Activated CD8-positive, alpha-beta memory T cell treated with anti-CD3 and anti-CD28 coated beads, Interleukin-2, amount 50 U/mL, for 24 hours (primary cell): ENCODE results near the gene DVL1.

ENCODE experiments used
- DNase-seq: peaks from one replicate; pipeline ENCODE4 v3.0.0-alpha.2; 2020; ENCODE audit errors: extremely low read depth

Gene DVL1

GRCh38 chr1:1341549-1342021 lies 7.6 kb downstream of the DVL1 start:
- no peak for DNase-seq

DNA sequence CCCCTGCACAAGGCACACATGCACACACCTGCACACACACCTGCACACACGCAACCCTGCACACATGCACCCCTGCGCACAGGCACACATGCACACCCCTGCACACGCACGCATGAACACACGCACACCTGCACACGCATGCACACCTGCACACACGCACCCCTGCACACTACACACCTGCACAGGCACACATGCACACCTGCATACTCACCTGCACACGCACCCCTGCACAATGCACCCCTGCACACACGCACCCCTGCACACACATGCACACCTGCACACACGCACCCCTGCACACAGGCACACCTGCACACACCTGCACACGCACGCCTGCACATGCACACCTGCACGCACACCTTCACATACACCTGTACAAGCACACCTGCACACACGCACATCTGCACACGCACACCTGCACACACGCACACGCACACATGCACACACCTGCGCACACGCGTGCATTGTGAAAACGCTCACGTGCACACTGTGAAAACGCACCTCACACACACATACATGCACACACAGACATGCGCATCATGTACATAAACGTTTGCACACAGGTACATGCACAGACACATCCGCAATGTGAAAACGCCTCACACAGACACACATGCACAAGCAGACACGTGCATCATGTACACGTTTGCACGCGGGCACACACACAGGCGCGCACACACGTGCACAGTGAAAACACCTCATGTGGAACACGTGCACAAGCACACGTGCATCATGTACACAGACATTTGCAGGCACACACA lies 8.2 kb downstream of the DVL1 start:
- no peak for DNase-seq

GRCh38 chr1:1340185-1340584 lies 9.0 kb downstream of the DVL1 start:
- DNase-seq: no peak

DNA sequence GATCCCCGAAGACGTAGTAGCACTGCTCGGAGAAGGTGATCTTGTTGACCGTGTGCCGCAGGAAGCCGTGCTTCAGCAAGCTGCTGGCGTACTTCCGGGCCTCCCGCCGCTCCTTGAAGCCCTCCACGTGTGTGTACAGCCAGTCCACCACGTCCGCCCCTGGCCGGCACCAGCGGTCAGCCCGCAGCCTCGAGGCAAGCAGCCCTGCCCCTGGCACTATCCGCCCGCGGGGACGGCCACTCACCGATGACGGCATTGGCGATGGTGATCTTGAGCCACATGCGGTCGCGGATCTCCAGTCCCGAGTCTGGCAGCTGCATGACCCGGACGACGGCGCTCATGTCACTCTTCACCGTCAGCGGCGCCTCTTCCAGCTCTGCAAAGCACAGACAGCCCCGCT lies 10.9 kb downstream of the DVL1 start:
- no peak for DNase-seq

GRCh38 chr1:1337793-1338147 lies 11.4 kb downstream of the DVL1 start:
- no peak for DNase-seq

DNA sequence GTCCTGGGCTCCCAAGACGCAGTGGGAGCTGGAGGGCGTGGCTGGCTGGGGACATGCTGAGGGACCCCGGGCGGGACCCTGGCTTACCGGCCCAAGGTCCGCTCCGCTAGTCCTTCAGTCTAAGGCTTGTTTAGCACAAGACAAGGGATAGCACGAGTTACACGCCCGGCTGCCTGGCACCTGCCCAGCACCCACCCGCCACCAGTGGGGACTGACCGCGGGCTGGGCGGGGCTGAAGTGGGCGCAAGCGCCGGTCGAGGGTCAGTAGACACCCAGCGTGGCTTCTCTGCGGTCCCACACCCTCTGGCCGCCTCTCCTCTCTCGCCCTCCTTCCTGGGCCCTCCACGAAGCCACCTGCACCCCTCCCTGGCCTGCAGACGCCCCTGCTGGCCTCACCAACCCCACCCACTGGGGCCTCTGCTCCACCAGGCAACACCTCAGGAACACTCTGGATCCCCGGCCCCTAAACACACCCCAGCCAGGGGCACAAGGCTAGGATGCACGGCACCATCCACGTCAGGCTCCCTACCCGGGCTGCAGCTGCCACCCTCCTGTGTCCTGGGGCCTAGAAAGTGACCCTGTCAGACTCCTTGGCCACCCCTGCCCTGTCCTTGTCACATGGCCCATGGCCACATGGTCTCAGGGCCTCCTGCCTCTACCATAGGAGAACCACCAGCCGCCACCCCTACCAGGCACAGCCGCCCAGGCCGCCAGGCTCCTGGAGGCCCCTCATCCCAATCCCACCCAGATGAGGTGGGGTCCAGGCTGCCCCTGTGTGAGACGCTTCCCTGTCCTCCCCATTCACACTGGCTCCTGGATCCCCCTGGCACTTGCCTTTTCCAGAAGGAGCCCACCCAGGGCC lies 12.1 kb downstream of the DVL1 start:
- no peak for DNase-seq

- DNase-seq: no peak
Observed at GRCh38 chr1:1336446-1336845, 12.8 kb downstream of the DVL1 start.

DNA sequence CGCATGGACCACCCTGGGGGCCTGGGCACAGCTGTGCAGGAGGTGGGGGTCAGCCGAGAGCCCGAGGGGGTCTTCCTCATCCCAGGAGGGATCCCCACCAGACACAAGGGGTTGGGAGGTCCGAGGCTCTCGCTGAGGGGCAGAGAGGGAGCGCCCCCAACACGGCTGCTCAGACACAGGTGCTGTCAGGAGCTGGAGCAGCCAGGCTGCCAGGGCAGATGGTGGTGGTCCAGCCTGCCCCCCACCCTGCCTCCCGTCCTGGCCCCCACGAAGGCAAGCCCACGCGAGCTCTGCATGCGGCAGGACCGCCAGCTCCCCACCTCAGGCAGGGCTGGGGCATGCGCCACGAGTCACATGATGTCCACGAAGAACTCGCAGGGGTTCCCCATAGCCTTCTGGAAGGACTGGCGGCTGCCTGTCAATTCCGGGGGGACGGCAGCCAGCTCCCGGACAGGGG lies 13.4 kb downstream of the DVL1 start:
- no peak for DNase-seq

- no peak for DNase-seq
Observed at GRCh38 chr1:1335283-1335682, 13.9 kb downstream of the DVL1 start.

GRCh38 chr1:1334835-1335234 lies 14.4 kb downstream of the DVL1 start:
- DNase-seq: no peak

GRCh38 chr1:1333551-1334241 lies 15.5 kb downstream of the DVL1 start:
- DNase-seq: no peak

- DNase-seq: no peak
Observed at GRCh38 chr1:1332774-1333480, 16.3 kb downstream of the DVL1 start.

DNA sequence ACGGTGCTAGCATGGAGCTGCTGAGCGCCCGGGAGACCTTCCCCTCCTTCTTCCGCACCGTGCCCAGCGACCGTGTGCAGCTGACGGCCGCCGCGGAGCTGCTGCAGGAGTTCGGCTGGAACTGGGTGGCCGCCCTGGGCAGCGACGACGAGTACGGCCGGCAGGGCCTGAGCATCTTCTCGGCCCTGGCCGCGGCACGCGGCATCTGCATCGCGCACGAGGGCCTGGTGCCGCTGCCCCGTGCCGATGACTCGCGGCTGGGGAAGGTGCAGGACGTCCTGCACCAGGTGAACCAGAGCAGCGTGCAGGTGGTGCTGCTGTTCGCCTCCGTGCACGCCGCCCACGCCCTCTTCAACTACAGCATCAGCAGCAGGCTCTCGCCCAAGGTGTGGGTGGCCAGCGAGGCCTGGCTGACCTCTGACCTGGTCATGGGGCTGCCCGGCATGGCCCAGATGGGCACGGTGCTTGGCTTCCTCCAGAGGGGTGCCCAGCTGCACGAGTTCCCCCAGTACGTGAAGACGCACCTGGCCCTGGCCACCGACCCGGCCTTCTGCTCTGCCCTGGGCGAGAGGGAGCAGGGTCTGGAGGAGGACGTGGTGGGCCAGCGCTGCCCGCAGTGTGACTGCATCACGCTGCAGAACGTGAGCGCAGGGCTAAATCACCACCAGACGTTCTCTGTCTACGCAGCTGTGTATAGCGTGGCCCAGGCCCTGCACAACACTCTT lies 17.0 kb downstream of the DVL1 start:
- no peak for DNase-seq

DNA sequence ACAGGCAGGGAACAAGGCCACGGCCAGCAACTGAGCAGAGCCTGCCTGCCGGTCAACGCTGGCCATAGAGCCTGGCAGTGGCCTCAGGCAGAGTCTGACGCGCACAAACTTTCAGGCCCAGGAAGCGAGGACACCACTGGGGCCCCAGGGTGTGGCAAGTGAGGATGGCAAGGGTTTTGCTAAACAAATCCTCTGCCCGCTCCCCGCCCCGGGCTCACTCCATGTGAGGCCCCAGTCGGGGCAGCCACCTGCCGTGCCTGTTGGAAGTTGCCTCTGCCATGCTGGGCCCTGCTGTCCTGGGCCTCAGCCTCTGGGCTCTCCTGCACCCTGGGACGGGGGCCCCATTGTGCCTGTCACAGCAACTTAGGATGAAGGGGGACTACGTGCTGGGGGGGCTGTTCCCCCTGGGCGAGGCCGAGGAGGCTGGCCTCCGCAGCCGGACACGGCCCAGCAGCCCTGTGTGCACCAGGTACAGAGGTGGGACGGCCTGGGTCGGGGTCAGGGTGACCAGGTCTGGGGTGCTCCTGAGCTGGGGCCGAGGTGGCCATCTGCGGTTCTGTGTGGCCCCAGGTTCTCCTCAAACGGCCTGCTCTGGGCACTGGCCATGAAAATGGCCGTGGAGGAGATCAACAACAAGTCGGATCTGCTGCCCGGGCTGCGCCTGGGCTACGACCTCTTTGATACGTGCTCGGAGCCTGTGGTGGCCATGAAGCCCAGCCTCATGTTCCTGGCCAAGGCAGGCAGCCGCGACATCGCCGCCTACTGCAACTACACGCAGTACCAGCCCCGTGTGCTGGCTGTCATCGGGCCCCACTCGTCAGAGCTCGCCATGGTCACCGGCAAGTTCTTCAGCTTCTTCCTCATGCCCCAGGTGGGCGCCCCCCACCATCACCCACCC lies 17.9 kb downstream of the DVL1 start, which contains the start of gene TAS1R3:
TSS of gene TAS1R3 (plus strand) at position 213 of the 898 bp plus-strand sequence. CDS start at position 279, 66 bp downstream.
- no peak for DNase-seq

DNA sequence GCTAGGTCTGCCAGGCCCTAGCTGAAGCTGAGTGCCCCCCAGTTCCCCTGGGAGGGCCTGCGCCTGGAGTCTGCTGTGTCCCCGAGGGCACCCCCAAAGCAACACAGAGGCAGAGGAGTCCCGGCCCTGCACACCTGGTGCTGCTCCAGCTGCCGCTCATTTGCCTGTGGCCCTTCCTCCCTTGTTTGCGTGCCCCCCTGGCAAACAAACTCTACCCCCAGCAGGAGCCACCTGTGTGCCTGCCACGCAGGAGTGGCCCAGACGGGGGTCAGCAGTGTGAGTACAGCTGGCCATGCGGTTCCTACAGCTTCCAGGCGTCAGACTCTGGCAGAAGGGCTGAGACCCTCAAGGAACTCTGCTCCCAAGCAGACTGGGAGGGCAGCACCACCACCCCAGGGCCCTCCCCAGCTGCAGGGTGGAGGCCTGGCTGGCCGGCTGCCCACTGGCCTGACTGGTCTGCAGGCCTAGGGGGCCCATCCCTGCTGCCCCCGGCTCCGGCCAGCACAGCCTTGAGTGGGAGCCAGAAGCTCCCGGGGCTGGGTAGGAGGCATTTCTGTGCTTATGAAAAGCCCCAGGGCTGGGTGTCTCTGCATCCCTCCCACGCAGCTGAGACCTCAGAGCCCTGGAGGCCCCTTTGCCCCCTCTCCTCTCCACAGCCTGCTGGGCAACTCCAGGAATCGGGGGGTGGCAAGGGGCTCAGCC lies 18.7 kb downstream of the DVL1 start:
- no peak for DNase-seq

GRCh38 chr1:1329304-1330210 lies 19.7 kb downstream of the DVL1 start:
- no peak for DNase-seq

DNA sequence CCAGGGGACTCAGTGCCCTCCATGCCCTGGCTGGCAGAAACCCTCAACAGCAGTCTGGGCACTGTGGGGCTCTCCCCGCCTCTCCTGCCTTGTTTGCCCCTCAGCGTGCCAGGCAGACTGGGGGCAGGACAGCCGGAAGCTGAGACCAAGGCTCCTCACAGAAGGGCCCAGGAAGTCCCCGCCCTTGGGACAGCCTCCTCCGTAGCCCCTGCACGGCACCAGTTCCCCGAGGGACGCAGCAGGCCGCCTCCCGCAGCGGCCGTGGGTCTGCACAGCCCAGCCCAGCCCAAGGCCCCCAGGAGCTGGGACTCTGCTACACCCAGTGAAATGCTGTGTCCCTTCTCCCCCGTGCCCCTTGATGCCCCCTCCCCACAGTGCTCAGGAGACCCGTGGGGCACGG lies 21.0 kb downstream of the DVL1 start:
- DNase-seq: no peak

- no peak for DNase-seq
Observed at GRCh38 chr1:1327291-1327690, 21.9 kb downstream of the DVL1 start.
